Measurements from ENCODE around the gene SNX30. TPM values are rescaled to one million over a fixed set of nuclear protein-coding genes. Genes with fewer than 3 reads are reported as not detected.
A peak's percentile ranks its signal among the peaks of the same experiment; 100 is the strongest.

Gene SNX30
- polyA plus RNA-seq, 3 donors from 2014 or later = 1.1 to 3.1 (median 2.1) TPM

- no peaks in the 10 kb centered on the region for H3K4me1 Mint-ChIP-seq
- peaks cover 0 to 7% (median 0%) of the 10 kb centered on the region in 3 donors for H3K27me3 Mint-ChIP-seq (ENCODE audit: low read depth in 3 of 3)
- no peak overlapping the region for H3K4me3 Mint-ChIP-seq
- no peak overlapping the region for H3K27ac Mint-ChIP-seq
- no peak for DNase-seq
- H3K9me3 Mint-ChIP-seq = no peaks in the 10 kb centered on the region
- no peaks in the 10 kb centered on the region for H3K36me3 Mint-ChIP-seq
These were observed 22.2 kb upstream of the SNX30 start for GRCh38 chr9:112728401-112728800.

GRCh38 chr9:112731971-112732370, 18.6 kb upstream of the SNX30 start:
- Mint-ChIP-seq H3K9me3 (no peaks in the 10 kb centered on the region), H3K4me3 (no peak overlapping the region), H3K4me1 (peaks cover 4 to 6% of the 10 kb centered on the region in 2 donors), H3K27ac (no peak overlapping the region), H3K27me3 (ENCODE audit: low read depth in 3 of 3) (peaks cover 0 to 8% (median 0%) of the 10 kb centered on the region in 3 donors), H3K36me3 (no peaks in the 10 kb centered on the region)
- no peak for DNase-seq

GRCh38 chr9:112734892-112735291, 15.7 kb upstream of the SNX30 start:
- no peak overlapping the region for H3K4me3 Mint-ChIP-seq
- no peaks in the 10 kb centered on the region for H3K9me3 Mint-ChIP-seq
- H3K27me3 Mint-ChIP-seq (ENCODE audit: low read depth in 3 of 3) = peaks cover 0 to 6% (median 3%) of the 10 kb centered on the region in 3 donors
- H3K27ac Mint-ChIP-seq = no peak overlapping the region
- H3K4me1 Mint-ChIP-seq = peaks cover 4 to 6% of the 10 kb centered on the region in 2 donors
- no peaks in the 10 kb centered on the region for H3K36me3 Mint-ChIP-seq
- DNase-seq = peak in 1 of 3 donors; percentile 19

GRCh38 chr9:112743216-112743836, 7.2 kb upstream of the SNX30 start:
- H3K4me3 Mint-ChIP-seq = no peak overlapping the region
- no peak overlapping the region for H3K27ac Mint-ChIP-seq
- H3K36me3 Mint-ChIP-seq = peaks cover 0 to 4% (median 0%) of the 10 kb centered on the region in 3 donors
- DNase-seq = no peak
- H3K27me3 Mint-ChIP-seq (ENCODE audit: low read depth in 3 of 3) = peaks cover 0 to 1% (median 0%) of the 10 kb centered on the region in 3 donors
- H3K9me3 Mint-ChIP-seq = no peaks in the 10 kb centered on the region
- H3K4me1 Mint-ChIP-seq = peaks cover 18% of the 10 kb centered on the region in 2 donors

GRCh38 chr9:112744177-112744576, 6.4 kb upstream of the SNX30 start:
- Mint-ChIP-seq H3K9me3 (no peaks in the 10 kb centered on the region), H3K4me3 (no peak overlapping the region), H3K4me1 (peaks cover 20 to 26% of the 10 kb centered on the region in 2 donors), H3K27ac (no peak overlapping the region), H3K36me3 (peaks cover 0 to 4% (median 0%) of the 10 kb centered on the region in 3 donors), H3K27me3 (ENCODE audit: low read depth in 3 of 3) (peaks cover 0 to 1% (median 0%) of the 10 kb centered on the region in 3 donors)
- no peak for DNase-seq

GRCh38 chr9:112747094-112747493, 3.5 kb upstream of the SNX30 start:
- Mint-ChIP-seq H3K36me3 (peaks cover 0 to 4% (median 0%) of the 10 kb centered on the region in 3 donors), H3K27ac (no peak overlapping the region), H3K27me3 (ENCODE audit: low read depth in 3 of 3) (peaks cover 5 to 14% (median 9%) of the 10 kb centered on the region in 3 donors), H3K4me3 (no peak overlapping the region), H3K9me3 (no peaks in the 10 kb centered on the region), H3K4me1 (peaks cover 30 to 33% of the 10 kb centered on the region in 2 donors)
- no peak for DNase-seq

- no peak overlapping the region for H3K27ac Mint-ChIP-seq
- peaks cover 0 to 4% (median 0%) of the 10 kb centered on the region in 3 donors for H3K36me3 Mint-ChIP-seq
- H3K27me3 Mint-ChIP-seq (ENCODE audit: low read depth in 3 of 3) = peaks cover 5 to 26% (median 18%) of the 10 kb centered on the region in 3 donors
- H3K4me1 Mint-ChIP-seq = peaks cover 63 to 69% of the 10 kb centered on the region in 2 donors
- DNase-seq = no peak
- no peak overlapping the region for H3K4me3 Mint-ChIP-seq
- no peaks in the 10 kb centered on the region for H3K9me3 Mint-ChIP-seq
These were observed 150 bp downstream of the SNX30 start for GRCh38 chr9:112750764-112751055.

GRCh38 chr9:112751056-112751795, 666 bp downstream of the SNX30 start:
- Mint-ChIP-seq H3K9me3 (no peaks in the 10 kb centered on the region), H3K27me3 (ENCODE audit: low read depth in 3 of 3) (peaks cover 5 to 28% (median 18%) of the 10 kb centered on the region in 3 donors), H3K27ac (peak overlapping the region; percentile 55 to 85 (median 74)), H3K36me3 (peaks cover 0 to 4% (median 0%) of the 10 kb centered on the region in 3 donors), H3K4me1 (peaks cover 68 to 74% of the 10 kb centered on the region in 2 donors), H3K4me3 (peak overlapping the region; percentile 85 to 89 (median 87))
- peak; percentile 59 to 61 (median 60) for DNase-seq

GRCh38 chr9:112752334-112753125, 2.0 kb downstream of the SNX30 start:
- Mint-ChIP-seq H3K9me3 (no peaks in the 10 kb centered on the region), H3K4me1 (peaks cover 75 to 85% of the 10 kb centered on the region in 2 donors), H3K27me3 (ENCODE audit: low read depth in 3 of 3) (peaks cover 6 to 31% (median 18%) of the 10 kb centered on the region in 3 donors), H3K4me3 (peak overlapping the region; percentile 48 to 87 (median 86)), H3K36me3 (peaks cover 0 to 9% (median under 1%) of the 10 kb centered on the region in 3 donors), H3K27ac (peak overlapping the region in 2 of 6 donors; percentile 50 to 84)
- DNase-seq = no peak

GRCh38 chr9:112753725-112754124, 3.2 kb downstream of the SNX30 start:
- Mint-ChIP-seq H3K4me1 (peaks cover 78 to 83% of the 10 kb centered on the region in 2 donors), H3K9me3 (no peaks in the 10 kb centered on the region), H3K27ac (no peak overlapping the region), H3K27me3 (ENCODE audit: low read depth in 3 of 3) (peaks cover 7 to 32% (median 18%) of the 10 kb centered on the region in 3 donors), H3K36me3 (peaks cover 0 to 16% (median 8%) of the 10 kb centered on the region in 3 donors), H3K4me3 (peak overlapping the region in 4 of 5 donors; percentile 14 to 70 (median 38))
- no peak for DNase-seq

- peak; percentile 59 to 64 (median 60) for DNase-seq
- H3K27ac Mint-ChIP-seq = peak overlapping the region; percentile 7 to 81 (median 73)
- no peaks in the 10 kb centered on the region for H3K9me3 Mint-ChIP-seq
- peaks cover 72 to 80% of the 10 kb centered on the region in 2 donors for H3K4me1 Mint-ChIP-seq
- H3K36me3 Mint-ChIP-seq = peaks cover 0 to 16% (median 12%) of the 10 kb centered on the region in 3 donors
- H3K27me3 Mint-ChIP-seq (ENCODE audit: low read depth in 3 of 3) = peaks cover 7 to 32% (median 18%) of the 10 kb centered on the region in 3 donors
- peak overlapping the region; percentile 36 to 84 (median 76) for H3K4me3 Mint-ChIP-seq
These were observed 4.0 kb downstream of the SNX30 start for GRCh38 chr9:112754578-112754977.

- H3K27me3 Mint-ChIP-seq (ENCODE audit: low read depth in 3 of 3) = peaks cover 7 to 32% (median 15%) of the 10 kb centered on the region in 3 donors
- H3K9me3 Mint-ChIP-seq = no peaks in the 10 kb centered on the region
- DNase-seq = no peak
- H3K36me3 Mint-ChIP-seq = peaks cover 0 to 16% (median 12%) of the 10 kb centered on the region in 3 donors
- H3K27ac Mint-ChIP-seq = peak overlapping the region; percentile 7 to 81 (median 73)
- peak overlapping the region; percentile 36 to 84 (median 76) for H3K4me3 Mint-ChIP-seq
- H3K4me1 Mint-ChIP-seq = peaks cover 72 to 80% of the 10 kb centered on the region in 2 donors
These were observed 4.5 kb downstream of the SNX30 start for GRCh38 chr9:112755016-112755427.

- DNase-seq = no peak
- peaks cover 74 to 82% of the 10 kb centered on the region in 2 donors for H3K4me1 Mint-ChIP-seq
- peaks cover 7 to 32% (median 12%) of the 10 kb centered on the region in 3 donors for H3K27me3 Mint-ChIP-seq (ENCODE audit: low read depth in 3 of 3)
- peak overlapping the region in 1 of 5 donors; percentile 84 for H3K4me3 Mint-ChIP-seq
- H3K36me3 Mint-ChIP-seq = peaks cover 0 to 17% (median 12%) of the 10 kb centered on the region in 3 donors
- peak overlapping the region in 1 of 6 donors; percentile 36 for H3K27ac Mint-ChIP-seq
- no peaks in the 10 kb centered on the region for H3K9me3 Mint-ChIP-seq
These were observed 5.1 kb downstream of the SNX30 start for GRCh38 chr9:112755675-112756074.
